Keratinocyte (primary cell): ENCODE data around the gene GGT7. TPM values are rescaled to one million over a fixed set of nuclear protein-coding genes. Genes with fewer than 3 reads are reported as not detected.

ENCODE experiments used
- DNase-seq: peaks from one replicate; pipeline ENCODE4 v3.0.0-alpha.2; 2011; ENCODE audit warnings: low read depth, missing footprints, low spot score
- FAIRE-seq: peaks from 2 replicates; lab custom pipeline; 2011; peaks lifted over from hg19 to GRCh38; lab: Jason Lieb, UNC
- H2AFZ ChIP-seq: 2 replicates; pipeline ENCODE4 v1.6.0; 2012; ENCODE audit warnings: low read length, control low read depth, inconsistent platforms; ENCODE audit not compliant: control insufficient read depth
- H3K27ac ChIP-seq: 2 replicates; pipeline ENCODE4 v1.5.1; 2011; ENCODE audit warnings: low read length; ENCODE audit not compliant: control insufficient read depth, insufficient read depth
- H3K27me3 ChIP-seq: 3 replicates; pipeline ENCODE4 v1.6.0; 2011; ENCODE audit warnings: low read length; ENCODE audit not compliant: control insufficient read depth, insufficient read depth; ENCODE audit errors: extremely low read depth
- H3K36me3 ChIP-seq, 2 experiments: 2 replicates in 1 of 2; 3 replicates in 1 of 2; pipeline ENCODE4 v1.5.1; 2011; ENCODE audit warnings: low read length in 2 of 2, mild to moderate bottlenecking in 1 of 2; ENCODE audit not compliant: control insufficient read depth in 2 of 2, insufficient read depth in 2 of 2; ENCODE audit errors: extremely low read depth in 1 of 2
- H3K4me1 ChIP-seq: 3 replicates; pipeline ENCODE4 v1.5.1; 2011; ENCODE audit warnings: low read length; ENCODE audit not compliant: control insufficient read depth, insufficient read depth; ENCODE audit errors: extremely low read depth
- H3K4me2 ChIP-seq: 3 replicates; pipeline ENCODE4 v1.6.0; 2011; ENCODE audit warnings: low read depth, low read length; ENCODE audit not compliant: control insufficient read depth, insufficient read depth; ENCODE audit errors: extremely low read depth
- H3K4me3 ChIP-seq, 3 experiments: fragments of 200-600 bp in 1 of 3; sonication (generic) in 1 of 3; 2 replicates in 2 of 3; 3 replicates in 1 of 3; pipeline ENCODE4 v1.5.1; 2011 to 2016; ENCODE audit warnings: low read length in 3 of 3, mild to moderate bottlenecking in 3 of 3, control low read depth in 2 of 3, inconsistent platforms in 1 of 3, low read depth in 1 of 3, mixed read lengths in 1 of 3, mixed run types in 1 of 3, moderate library complexity in 1 of 3; ENCODE audit not compliant: control insufficient read depth in 2 of 3, insufficient read depth in 2 of 3; ENCODE audit errors: extremely low read depth in 1 of 3
- H3K79me2 ChIP-seq: 2 replicates; pipeline ENCODE4 v1.6.0; 2012; ENCODE audit warnings: low read length; ENCODE audit not compliant: control insufficient read depth, insufficient read depth
- H3K9ac ChIP-seq: 3 replicates; pipeline ENCODE4 v1.6.0; 2011; ENCODE audit warnings: low read length; ENCODE audit not compliant: control insufficient read depth, insufficient read depth; ENCODE audit errors: extremely low read depth
- H3K9me1 ChIP-seq: 3 replicates; pipeline ENCODE4 v1.6.0; 2011; ENCODE audit warnings: low read length; ENCODE audit not compliant: control insufficient read depth, insufficient read depth; ENCODE audit errors: extremely low read depth
- H3K9me3 ChIP-seq: 2 replicates; pipeline ENCODE4 v1.5.1; 2012; ENCODE audit warnings: low read depth, low read length; ENCODE audit not compliant: control insufficient read depth
- H4K20me1 ChIP-seq: 3 replicates; pipeline ENCODE4 v1.6.0; 2011; ENCODE audit warnings: low read length; ENCODE audit not compliant: control insufficient read depth, insufficient read depth; ENCODE audit errors: extremely low read depth
- EZH2 ChIP-seq: IDR thresholded peaks from one replicate; pipeline ENCODE4 v1.6.1; 2012; ENCODE audit warnings: inconsistent platforms, mild to moderate bottlenecking, low read length, moderate library complexity
- dilution Hi-C: fragments of 300-500 bp; cut with MboI; formaldehyde crosslinking; loops from one replicate; pipeline ENCODE4 v1.7.0; 2020; ENCODE audit warnings: low sequenced_read_pairs; ENCODE audit not compliant: extremely low pct_ligation_motif_present
- polyA minus RNA-seq, 3 experiments: library from RNA; depleted of rRNA, polyadenylated mRNA; stranded (reverse); fragments of >200 nt; gene quantifications; 1 replicate in 1 of 3; 2 replicates in 1 of 3; 3 replicates in 1 of 3; pipeline ENCODE4 v1.2.3, GENCODE V29; 2011
- polyA plus RNA-seq, 5 experiments: library from polyadenylated mRNA; depleted of rRNA in 3 of 5; stranded (reverse) in 3 of 5; stranded (forward) in 1 of 5; unstranded in 1 of 5; fragments of >200 nt; gene quantifications; 1 replicate in 1 of 5; 2 replicates in 3 of 5; 3 replicates in 1 of 5; pipeline versions ENCODE4 v1.2.1 to v1.2.3, GENCODE V29; 2011 to 2012; ENCODE audit warnings: missing spikeins in 2 of 5, low read depth in 1 of 5, low replicate concordance in 1 of 5
- TF ChIP-seq, protein P1 (sequence below), 3 experiments: IDR thresholded peaks in 1 of 3; conservative IDR thresholded peaks in 1 of 3; optimal IDR thresholded peaks in 1 of 3; 2 replicates in 2 of 3; 3 replicates in 1 of 3; pipeline versions ENCODE3 to v1.5.1; 2011; ENCODE audit warnings: low read length in 3 of 3, mild to moderate bottlenecking in 3 of 3, moderate library complexity in 2 of 3, control low read depth in 1 of 3, inconsistent platforms in 1 of 3; ENCODE audit not compliant: insufficient read depth in 2 of 3; ENCODE audit errors: extremely low read depth in 1 of 3

The GGT7 gene, protein sequence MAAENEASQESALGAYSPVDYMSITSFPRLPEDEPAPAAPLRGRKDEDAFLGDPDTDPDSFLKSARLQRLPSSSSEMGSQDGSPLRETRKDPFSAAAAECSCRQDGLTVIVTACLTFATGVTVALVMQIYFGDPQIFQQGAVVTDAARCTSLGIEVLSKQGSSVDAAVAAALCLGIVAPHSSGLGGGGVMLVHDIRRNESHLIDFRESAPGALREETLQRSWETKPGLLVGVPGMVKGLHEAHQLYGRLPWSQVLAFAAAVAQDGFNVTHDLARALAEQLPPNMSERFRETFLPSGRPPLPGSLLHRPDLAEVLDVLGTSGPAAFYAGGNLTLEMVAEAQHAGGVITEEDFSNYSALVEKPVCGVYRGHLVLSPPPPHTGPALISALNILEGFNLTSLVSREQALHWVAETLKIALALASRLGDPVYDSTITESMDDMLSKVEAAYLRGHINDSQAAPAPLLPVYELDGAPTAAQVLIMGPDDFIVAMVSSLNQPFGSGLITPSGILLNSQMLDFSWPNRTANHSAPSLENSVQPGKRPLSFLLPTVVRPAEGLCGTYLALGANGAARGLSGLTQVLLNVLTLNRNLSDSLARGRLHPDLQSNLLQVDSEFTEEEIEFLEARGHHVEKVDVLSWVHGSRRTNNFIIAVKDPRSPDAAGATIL
- 4.7 to 6.5 TPM (median 5.0 TPM) in 3 replicates for polyA plus RNA-seq
- polyA plus RNA-seq (2011; ENCODE audit: low read depth), result 2.1 TPM
- 1.8 and 3.5 TPM in 2 replicates for polyA plus RNA-seq (2011; cell fraction: cytosol; rRNA removed)
- 11.3 and 13.5 TPM in 2 replicates for polyA plus RNA-seq (2011; cell fraction: nucleus; rRNA removed)
- 5.5 and 6.2 TPM in 2 replicates for polyA plus RNA-seq (2012; ENCODE audit: low replicate concordance)
- 4.1 to 4.4 TPM (median 4.3 TPM) in 3 replicates for polyA minus RNA-seq
- 7.7 TPM for polyA minus RNA-seq (2011; cell fraction: cytosol; rRNA and poly(A)+ RNA removed)
- 9.9 and 10.3 TPM in 2 replicates for polyA minus RNA-seq (2011; cell fraction: nucleus; rRNA and poly(A)+ RNA removed)

DNA sequence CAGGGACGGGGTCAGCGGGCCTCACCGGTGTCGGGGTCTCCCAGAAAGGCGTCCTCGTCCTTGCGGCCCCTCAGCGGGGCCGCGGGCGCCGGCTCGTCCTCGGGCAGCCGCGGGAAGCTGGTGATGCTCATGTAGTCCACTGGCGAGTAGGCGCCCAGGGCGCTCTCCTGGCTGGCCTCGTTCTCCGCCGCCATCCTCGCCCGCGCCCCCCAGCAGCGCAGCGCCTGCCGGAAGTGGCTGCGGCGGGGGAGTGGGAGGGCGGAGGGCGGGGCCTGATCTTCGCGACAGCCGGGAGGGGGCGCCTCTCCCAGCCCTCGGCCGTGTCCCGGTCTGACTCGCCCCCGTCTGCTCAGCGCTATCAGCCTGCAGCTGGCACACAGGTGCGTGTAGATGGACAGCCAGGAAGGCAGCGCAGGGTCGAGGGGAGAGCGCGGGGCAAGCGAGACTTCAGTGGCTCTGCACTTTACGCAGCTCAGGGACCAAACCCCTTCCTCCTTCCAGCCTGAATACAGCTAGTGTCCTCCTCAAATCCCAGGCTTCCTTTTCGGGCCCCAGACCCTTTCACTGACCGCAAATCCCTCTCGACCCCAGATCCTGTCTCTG lies at the start of gene GGT7:
Gene GGT7 (minus strand): TSS at position 235 of the 603 bp plus-strand sequence. CDS start 41 bp downstream, at position 194.
- H3K9ac ChIP-seq, result peak within 1 kb of the TSS; percentile 53
- no peaks in the 10 kb centered on the region for H3K36me3 ChIP-seq
- peak within 1 kb of the TSS; percentile 99 for H3K4me2 ChIP-seq
- H4K20me1 ChIP-seq, result no peaks in the 10 kb centered on the region
- no peak within 1 kb of the TSS for H3K27ac ChIP-seq
- H3K79me2 ChIP-seq, result peaks cover 9% of the 10 kb centered on the region
- H3K4me3 ChIP-seq, result peak within 1 kb of the TSS; percentile 43 to 83 (median 64)
- DNase-seq (no peak), FAIRE-seq (no peak)
- peak within 1 kb of the TSS; percentile 96 for H2AFZ ChIP-seq
- no peak for TF ChIP-seq EZH2
- TF ChIP-seq, protein P1, sequence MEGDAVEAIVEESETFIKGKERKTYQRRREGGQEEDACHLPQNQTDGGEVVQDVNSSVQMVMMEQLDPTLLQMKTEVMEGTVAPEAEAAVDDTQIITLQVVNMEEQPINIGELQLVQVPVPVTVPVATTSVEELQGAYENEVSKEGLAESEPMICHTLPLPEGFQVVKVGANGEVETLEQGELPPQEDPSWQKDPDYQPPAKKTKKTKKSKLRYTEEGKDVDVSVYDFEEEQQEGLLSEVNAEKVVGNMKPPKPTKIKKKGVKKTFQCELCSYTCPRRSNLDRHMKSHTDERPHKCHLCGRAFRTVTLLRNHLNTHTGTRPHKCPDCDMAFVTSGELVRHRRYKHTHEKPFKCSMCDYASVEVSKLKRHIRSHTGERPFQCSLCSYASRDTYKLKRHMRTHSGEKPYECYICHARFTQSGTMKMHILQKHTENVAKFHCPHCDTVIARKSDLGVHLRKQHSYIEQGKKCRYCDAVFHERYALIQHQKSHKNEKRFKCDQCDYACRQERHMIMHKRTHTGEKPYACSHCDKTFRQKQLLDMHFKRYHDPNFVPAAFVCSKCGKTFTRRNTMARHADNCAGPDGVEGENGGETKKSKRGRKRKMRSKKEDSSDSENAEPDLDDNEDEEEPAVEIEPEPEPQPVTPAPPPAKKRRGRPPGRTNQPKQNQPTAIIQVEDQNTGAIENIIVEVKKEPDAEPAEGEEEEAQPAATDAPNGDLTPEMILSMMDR (optimal IDR thresholded peaks at IDR 0.05 in 1 of 3, IDR thresholded peaks at IDR 0.05 in 1 of 3, conservative IDR thresholded peaks at IDR 0.05 in 1 of 3; ENCODE audit: extremely low read depth in 1 of 3, insufficient read depth in 2 of 3, low read length in 3 of 3), result peak; percentile 30 to 86 (median 72)
- H3K4me1 ChIP-seq, result peaks cover 18% of the 10 kb centered on the region
- dilution Hi-C loops, result no loop called here
- no peaks in the 10 kb centered on the region for H3K27me3 ChIP-seq
- H3K9me1 ChIP-seq, result no peaks in the 10 kb centered on the region
- H3K9me3 ChIP-seq, result no peaks in the 10 kb centered on the region

DNA sequence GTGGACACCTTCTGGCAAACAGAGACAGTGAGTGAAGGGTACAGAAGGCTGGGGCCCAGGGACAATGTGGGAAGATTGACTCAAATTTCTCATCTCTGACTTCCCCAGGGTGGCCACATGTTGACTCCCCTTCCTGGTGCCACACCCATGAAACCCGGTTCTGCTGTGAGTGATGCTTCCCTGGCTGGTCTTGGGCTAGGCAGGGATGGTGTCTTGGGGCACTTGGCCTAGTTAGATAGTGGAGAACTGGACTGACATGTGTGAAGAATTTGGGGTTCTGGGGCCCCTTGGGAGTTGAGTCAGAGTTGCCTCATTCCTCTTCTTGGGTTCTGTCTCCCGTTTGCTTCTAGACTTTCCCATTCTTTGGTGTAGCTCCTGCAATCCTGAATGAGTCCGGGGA lies 48.8 kb upstream of the GGT7 start:
- Histone ChIP-seq H2AFZ (no peak overlapping the region), H3K9me3 (no peaks in the 10 kb centered on the region), H3K4me1 (peaks cover 26% of the 10 kb centered on the region), H3K4me2 (no peak overlapping the region), H3K4me3 (no peak overlapping the region), H3K27ac (no peak overlapping the region), H4K20me1 (no peaks in the 10 kb centered on the region), H3K27me3 (no peaks in the 10 kb centered on the region), H3K36me3 (peaks cover 27 to 50% of the 10 kb centered on the region in 2 experiments), H3K9me1 (no peaks in the 10 kb centered on the region), H3K79me2 (no peaks in the 10 kb centered on the region), H3K9ac (no peak overlapping the region)
- no peak for DNase-seq
- no peak for TF ChIP-seq EZH2
- TF ChIP-seq, protein P1 (optimal IDR thresholded peaks at IDR 0.05 in 1 of 3, IDR thresholded peaks at IDR 0.05 in 1 of 3, conservative IDR thresholded peaks at IDR 0.05 in 1 of 3; ENCODE audit: extremely low read depth in 1 of 3, insufficient read depth in 2 of 3, low read length in 3 of 3), result no peak
- dilution Hi-C loops, result no loop called here
- no peak for FAIRE-seq
